PC-3 (cell line): ENCODE data around the gene ARHGEF35. TPM values are rescaled to one million over a fixed set of nuclear protein-coding genes. Genes with fewer than 3 reads are reported as not detected.
"Not testable (repeated sequence)": the region's sequence is repeated elsewhere in the genome, so short reads cannot be mapped to it uniquely, and the experiment has no call there.

ENCODE experiments used
- ATAC-seq: fragments of 200-7000 bp; cut with Tn5 transposase; 2 replicates; pipeline ENCODE4 v1.9.1; 2020; ENCODE audit warnings: mild to moderate bottlenecking, moderate library complexity
- BruUV-seq: library from RNA; stranded (reverse); fragments of 400-500 nt; replicated peaks from 2 replicates; lab custom pipeline; 2021; lab: Mats Ljungman, UMichigan
- CTCF ChIA-PET: fragments of 300-600 bp; sonication (Branson Sonifier 250); formaldehyde crosslinking; loops from one replicate; lab custom pipeline; 2022; ENCODE audit warnings: antibody characterized with exemption; lab: Charles Lee
- POLR2A ChIA-PET: fragments of 300-600 bp; sonication (Branson Sonifier 250); formaldehyde crosslinking; loops from one replicate; lab custom pipeline; 2022; ENCODE audit warnings: antibody characterized with exemption; ENCODE audit not compliant: unreplicated experiment; lab: Charles Lee
- DNase-seq: peaks from one replicate; pipeline ENCODE4 v3.0.0-alpha.2; 2015
- H2AFZ ChIP-seq: fragments of 300-600 bp; sonication (generic); 2 replicates; pipeline ENCODE4 v1.6.0; 2016; ENCODE audit warnings: antibody characterized with exemption, low read length
- H3F3A ChIP-seq: fragments of 300-600 bp; sonication (generic); one replicate; pipeline ENCODE4 v1.6.0; 2017; ENCODE audit warnings: antibody characterized with exemption, low read length, control low read depth, mild to moderate bottlenecking; ENCODE audit not compliant: unreplicated experiment
- H3K27ac ChIP-seq: fragments of 300-600 bp; sonication (generic); 2 replicates; pipeline ENCODE4 v1.5.1; 2016; ENCODE audit warnings: mild to moderate bottlenecking, low read length
- H3K27me3 ChIP-seq: fragments of 300-600 bp; sonication (generic); 2 replicates; pipeline ENCODE4 v1.6.1; 2016; ENCODE audit warnings: low read length, mixed read lengths
- H3K36me3 ChIP-seq: fragments of 300-600 bp; sonication (generic); 2 replicates; pipeline ENCODE4 v1.6.1; 2016; ENCODE audit warnings: low read depth, mixed run types, low read length, mixed read lengths
- H3K4me1 ChIP-seq: fragments of 300-600 bp; sonication (generic); 2 replicates; pipeline ENCODE4 v1.5.1; 2016; ENCODE audit warnings: low read length; ENCODE audit not compliant: insufficient read depth
- H3K4me2 ChIP-seq: fragments of 300-600 bp; sonication (generic); 2 replicates; pipeline ENCODE4 v1.6.0; 2016; ENCODE audit warnings: low read length
- H3K4me3 ChIP-seq: fragments of 300-600 bp; sonication (generic); 2 replicates; pipeline ENCODE4 v1.5.1; 2016; ENCODE audit warnings: mild to moderate bottlenecking, low read length, mixed read lengths
- H3K79me2 ChIP-seq: fragments of 300-600 bp; sonication (generic); 2 replicates; pipeline ENCODE4 v1.6.1; 2017; ENCODE audit warnings: low read length, mixed read lengths
- H3K9ac ChIP-seq: fragments of 300-600 bp; sonication (generic); 2 replicates; pipeline ENCODE4 v1.6.0; 2016; ENCODE audit warnings: mild to moderate bottlenecking, low read length
- H3K9me2 ChIP-seq: fragments of 300-600 bp; sonication (generic); replicated peaks from 2 replicates; pipeline ENCODE4 v1.6.1; 2016; ENCODE audit warnings: mixed run types, low read length, mixed read lengths
- H3K9me3 ChIP-seq: fragments of 300-600 bp; sonication (generic); 2 replicates; pipeline ENCODE4 v1.6.1; 2016; ENCODE audit warnings: low read length, mixed read lengths
- H4K20me1 ChIP-seq: fragments of 300-600 bp; sonication (generic); 2 replicates; pipeline ENCODE4 v1.6.1; 2016; ENCODE audit warnings: low read length, mixed read lengths
- CTCF ChIP-seq: fragments of 300-600 bp; sonication (generic); conservative IDR thresholded peaks from 2 replicates; pipeline ENCODE4 v1.5.1; 2017; ENCODE audit warnings: antibody characterized with exemption, low read depth, mild to moderate bottlenecking, low read length
- intact Hi-C: fragments of 100-400 bp; cut with micrococcal nuclease; formaldehyde crosslinking; loops from 2 replicates; pipeline ENCODE4 v1.9.0; 2023
- total RNA-seq: library from RNA; depleted of rRNA; stranded (reverse); fragments of >200 nt; gene quantifications from 2 replicates; pipeline ENCODE4 v1.2.3, GENCODE V29; 2014

The ARHGEF35 gene
- total RNA-seq, 1 experiment from 2014 or later, result 10.8 TPM

- H3F3A ChIP-seq, ATAC-seq, H3K9ac ChIP-seq, DNase-seq, H3K27me3 ChIP-seq, H2AFZ ChIP-seq, H4K20me1 ChIP-seq, H3K36me3 ChIP-seq, intact Hi-C loops, H3K9me3 ChIP-seq, H3K4me2 ChIP-seq, H3K4me3 ChIP-seq, H3K4me1 ChIP-seq, H3K79me2 ChIP-seq, H3K27ac ChIP-seq, BruUV-seq, H3K9me2 ChIP-seq, CTCF ChIA-PET, POLR2A ChIA-PET: not testable (repeated sequence)
These were observed 7.8 kb downstream of the ARHGEF35 start for GRCh38 chr7:144187848-144188247.

- H3K36me3 ChIP-seq, H3K4me2 ChIP-seq, H3K4me3 ChIP-seq, H3K79me2 ChIP-seq, DNase-seq, H3F3A ChIP-seq, H3K9me3 ChIP-seq, H3K9ac ChIP-seq, H2AFZ ChIP-seq, H3K27me3 ChIP-seq, POLR2A ChIA-PET, CTCF ChIA-PET, H3K4me1 ChIP-seq, H3K9me2 ChIP-seq, H4K20me1 ChIP-seq, ATAC-seq, H3K27ac ChIP-seq, BruUV-seq, intact Hi-C loops: not testable (repeated sequence)
These were observed 12.5 kb downstream of the ARHGEF35 start, which contains the start of gene CTAGE4 for GRCh38 chr7:144183166-144183565. TSS of gene CTAGE4 (plus strand) at chr7:144183466. CDS start at chr7:144183504, 38 bp downstream.

GRCh38 chr7:144179165-144179479 lies 16.5 kb downstream of the ARHGEF35 start:
- not testable (repeated sequence) for ATAC-seq

GRCh38 chr7:144178380-144179164 lies 17.1 kb downstream of the ARHGEF35 start:
- DNase-seq, result peak; percentile 48
- H3K79me2 ChIP-seq, H2AFZ ChIP-seq, H3F3A ChIP-seq, intact Hi-C loops, H3K36me3 ChIP-seq, H3K27me3 ChIP-seq, H4K20me1 ChIP-seq, H3K9me2 ChIP-seq, H3K4me1 ChIP-seq, POLR2A ChIA-PET, H3K4me3 ChIP-seq, BruUV-seq, H3K4me2 ChIP-seq, CTCF ChIA-PET, H3K9ac ChIP-seq, H3K27ac ChIP-seq, H3K9me3 ChIP-seq: not testable (repeated sequence)
- peak; percentile 99 for ATAC-seq
- TF ChIP-seq CTCF, result peak; percentile 54

More at GRCh38 chr7:144179165-144179479, 16.5 kb downstream of the ARHGEF35 start:
- POLR2A ChIA-PET, H3F3A ChIP-seq, intact Hi-C loops, BruUV-seq, H3K4me1 ChIP-seq, H3K27me3 ChIP-seq, H3K36me3 ChIP-seq, CTCF ChIA-PET, H3K79me2 ChIP-seq, H3K4me3 ChIP-seq, H3K9ac ChIP-seq, DNase-seq, H3K9me2 ChIP-seq, H3K27ac ChIP-seq, H2AFZ ChIP-seq, H3K4me2 ChIP-seq, H3K9me3 ChIP-seq, H4K20me1 ChIP-seq: not testable (repeated sequence)
